H7 (cell line): Measurements from ENCODE around the gene ADGRF3. TPM values are rescaled to one million over a fixed set of nuclear protein-coding genes. Genes with fewer than 3 reads are reported as not detected.
"Not testable (repeated sequence)": the region's sequence is repeated elsewhere in the genome, so short reads cannot be mapped to it uniquely, and the experiment has no call there.

Experiments
- DNase-seq: peaks from one replicate; pipeline ENCODE4 v3.0.0; 2012
- H3K27me3 ChIP-seq: 2 replicates; pipeline ENCODE4 v1.6.0; 2011; ENCODE audit warnings: mild to moderate bottlenecking, low read length; ENCODE audit not compliant: control insufficient read depth, insufficient read depth
- H3K36me3 ChIP-seq: replicated peaks from 2 replicates; pipeline ENCODE4 v1.5.1; 2011; ENCODE audit warnings: low read length; ENCODE audit not compliant: control insufficient read depth, insufficient read depth
- H3K4me3 ChIP-seq: 2 replicates; pipeline ENCODE4 v1.5.1; 2011; ENCODE audit warnings: low read depth, mild to moderate bottlenecking, control low read depth, low read length, moderate library complexity; ENCODE audit not compliant: insufficient read depth
- total RNA-seq: library from RNA; depleted of rRNA; stranded (reverse); fragments of >200 nt; shearing (Covaris generic); gene quantifications from 2 replicates; pipeline ENCODE4 v1.2.3, GENCODE V29; 2014

ADGRF3 gene
- total RNA-seq, 1 experiment from 2014 or later: not detected

- H3K27me3 ChIP-seq: no peaks in the 10 kb centered on the region
- no peak overlapping the region for H3K4me3 ChIP-seq
- no peak for DNase-seq
- H3K36me3 ChIP-seq: no peaks in the 10 kb centered on the region
These were observed 13.4 kb upstream of the ADGRF3 start for GRCh38 chr2:26359886-26360473.

GRCh38 chr2:26356771-26357170 is 10.2 kb upstream of the ADGRF3 start:
- Histone ChIP-seq H3K36me3 (no peaks in the 10 kb centered on the region), H3K4me3 (no peak overlapping the region), H3K27me3 (no peaks in the 10 kb centered on the region)
- no peak for DNase-seq

GRCh38 chr2:26356111-26356510 is 9.5 kb upstream of the ADGRF3 start:
- DNase-seq: no peak
- H3K27me3 ChIP-seq: no peaks in the 10 kb centered on the region
- H3K4me3 ChIP-seq: no peak overlapping the region
- H3K36me3 ChIP-seq: no peaks in the 10 kb centered on the region

GRCh38 chr2:26355038-26355995 is 8.7 kb upstream of the ADGRF3 start:
- no peaks in the 10 kb centered on the region for H3K36me3 ChIP-seq
- DNase-seq: peak; percentile 19
- H3K4me3 ChIP-seq: no peak overlapping the region
- H3K27me3 ChIP-seq: no peaks in the 10 kb centered on the region

- H3K4me3 ChIP-seq, H3K27me3 ChIP-seq, DNase-seq, H3K36me3 ChIP-seq: not testable (repeated sequence)
These were observed 7.9 kb upstream of the ADGRF3 start for GRCh38 chr2:26354469-26354868.

GRCh38 chr2:26352892-26353291 is 6.3 kb upstream of the ADGRF3 start:
- no peak for DNase-seq
- Histone ChIP-seq H3K4me3 (no peak overlapping the region), H3K27me3 (no peaks in the 10 kb centered on the region)

GRCh38 chr2:26351375-26352090 is 4.9 kb upstream of the ADGRF3 start:
- Histone ChIP-seq H3K27me3 (no peaks in the 10 kb centered on the region), H3K4me3 (no peak overlapping the region), H3K36me3 (no peaks in the 10 kb centered on the region)
- no peak for DNase-seq

More at GRCh38 chr2:26352892-26353291, 6.3 kb upstream of the ADGRF3 start:
- H3K36me3 ChIP-seq: no peaks in the 10 kb centered on the region

- no peak for DNase-seq
- Histone ChIP-seq H3K4me3 (no peak overlapping the region), H3K36me3 (no peaks in the 10 kb centered on the region), H3K27me3 (no peaks in the 10 kb centered on the region)
These were observed 3.1 kb upstream of the ADGRF3 start for GRCh38 chr2:26349690-26350089.

- peak overlapping the region; percentile 95; the same call in 1 of the 2 replicates for H3K4me3 ChIP-seq
- DNase-seq: no peak
- H3K36me3 ChIP-seq: no peaks in the 10 kb centered on the region
- no peaks in the 10 kb centered on the region for H3K27me3 ChIP-seq
These were observed 787 bp upstream of the ADGRF3 start for GRCh38 chr2:26347286-26347865.

- H3K36me3 ChIP-seq: no peaks in the 10 kb centered on the region
- peak within 1 kb of the TSS; percentile 95 for H3K4me3 ChIP-seq
- H3K27me3 ChIP-seq: no peaks in the 10 kb centered on the region
- DNase-seq: peak; percentile 99
These were observed 790 bp downstream of the ADGRF3 start, which contains the start of gene SELENOI for GRCh38 chr2:26345545-26346453. Gene SELENOI (plus strand): TSS chr2:26346143. CDS start chr2:26346233, 90 bp downstream.

GRCh38 chr2:26345283-26345544 is 1.4 kb downstream of the ADGRF3 start:
- DNase-seq: no peak
- Histone ChIP-seq H3K36me3 (no peaks in the 10 kb centered on the region), H3K27me3 (no peaks in the 10 kb centered on the region), H3K4me3 (peak overlapping the region; percentile 95)

GRCh38 chr2:26344581-26345282 is 1.9 kb downstream of the ADGRF3 start:
- H3K36me3 ChIP-seq: no peaks in the 10 kb centered on the region
- peak overlapping the region; percentile 95 for H3K4me3 ChIP-seq
- DNase-seq: no peak
- no peaks in the 10 kb centered on the region for H3K27me3 ChIP-seq

- H3K4me3 ChIP-seq: no peak overlapping the region
- DNase-seq: no peak
- no peaks in the 10 kb centered on the region for H3K27me3 ChIP-seq
- H3K36me3 ChIP-seq: no peaks in the 10 kb centered on the region
These were observed 5.8 kb downstream of the ADGRF3 start for GRCh38 chr2:26340831-26341230.
